Nephron progenitor cell (in vitro differentiated cells): ENCODE measurements around the gene ALMS1.
"Not testable (repeated sequence)": the region's sequence is repeated elsewhere in the genome, so short reads cannot be mapped to it uniquely, and the experiment has no call there.

Source experiments
- DNase-seq: peaks from one replicate; pipeline ENCODE4 v3.0.0; 2021
- H3K27ac Mint-ChIP-seq: 2 replicates; pipeline ENCODE4 v1.8.0; 2021; ENCODE audit warnings: mild to moderate bottlenecking, moderate library complexity, mixed read lengths
- H3K27me3 Mint-ChIP-seq: 2 replicates; pipeline ENCODE4 v1.8.0; 2021; ENCODE audit warnings: mild to moderate bottlenecking, low read depth, mixed read lengths; ENCODE audit not compliant: poor library complexity
- H3K36me3 Mint-ChIP-seq: 2 replicates; pipeline ENCODE4 v1.8.0; 2021; ENCODE audit warnings: low read depth, mixed read lengths
- H3K4me1 Mint-ChIP-seq: 2 replicates; pipeline ENCODE4 v1.8.0; 2021; ENCODE audit warnings: mixed read lengths
- H3K4me3 Mint-ChIP-seq: 2 replicates; pipeline ENCODE4 v1.8.0; 2021; ENCODE audit warnings: mild to moderate bottlenecking, moderate library complexity, mixed read lengths
- H3K9me3 Mint-ChIP-seq: 2 replicates; pipeline ENCODE4 v1.8.0; 2021; ENCODE audit warnings: mild to moderate bottlenecking, moderate library complexity, mixed read lengths
- TF ChIP-seq, protein P1 (sequence below): fragments of 200-600 bp; sonication (generic); IDR thresholded peaks from 2 replicates; pipeline ENCODE4 v1.5.0; 2021; ENCODE audit warnings: antibody characterized with exemption

The ALMS1 gene

DNA sequence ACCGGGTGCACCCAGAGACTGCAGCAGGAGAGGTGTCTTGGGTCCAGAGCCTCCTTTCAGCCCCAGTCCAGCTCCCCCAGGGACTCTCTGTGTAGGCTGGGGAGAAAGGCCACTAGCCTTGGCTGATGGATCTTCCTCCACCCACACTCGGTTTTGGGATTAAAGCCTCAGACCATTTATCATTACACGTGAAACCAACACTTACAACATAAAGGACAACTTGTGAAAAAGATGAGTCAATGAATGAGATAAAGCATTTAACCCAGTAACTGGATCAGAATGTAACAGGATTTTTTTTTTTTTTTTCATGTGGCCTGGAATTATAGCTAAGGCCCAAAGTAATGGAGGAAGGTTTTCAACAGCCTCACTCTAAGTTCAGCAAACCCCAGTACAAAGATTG lies 224.5 kb downstream of the ALMS1 start:
- TF ChIP-seq, protein P1, sequence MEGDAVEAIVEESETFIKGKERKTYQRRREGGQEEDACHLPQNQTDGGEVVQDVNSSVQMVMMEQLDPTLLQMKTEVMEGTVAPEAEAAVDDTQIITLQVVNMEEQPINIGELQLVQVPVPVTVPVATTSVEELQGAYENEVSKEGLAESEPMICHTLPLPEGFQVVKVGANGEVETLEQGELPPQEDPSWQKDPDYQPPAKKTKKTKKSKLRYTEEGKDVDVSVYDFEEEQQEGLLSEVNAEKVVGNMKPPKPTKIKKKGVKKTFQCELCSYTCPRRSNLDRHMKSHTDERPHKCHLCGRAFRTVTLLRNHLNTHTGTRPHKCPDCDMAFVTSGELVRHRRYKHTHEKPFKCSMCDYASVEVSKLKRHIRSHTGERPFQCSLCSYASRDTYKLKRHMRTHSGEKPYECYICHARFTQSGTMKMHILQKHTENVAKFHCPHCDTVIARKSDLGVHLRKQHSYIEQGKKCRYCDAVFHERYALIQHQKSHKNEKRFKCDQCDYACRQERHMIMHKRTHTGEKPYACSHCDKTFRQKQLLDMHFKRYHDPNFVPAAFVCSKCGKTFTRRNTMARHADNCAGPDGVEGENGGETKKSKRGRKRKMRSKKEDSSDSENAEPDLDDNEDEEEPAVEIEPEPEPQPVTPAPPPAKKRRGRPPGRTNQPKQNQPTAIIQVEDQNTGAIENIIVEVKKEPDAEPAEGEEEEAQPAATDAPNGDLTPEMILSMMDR = no peak
- no peaks in the 10 kb centered on the region for H3K9me3 Mint-ChIP-seq

GRCh38 chr2:73611193-73611592 lies 225.6 kb downstream of the ALMS1 start:
- H3K36me3 Mint-ChIP-seq = peaks cover 30% of the 10 kb centered on the region
- no peak overlapping the region for H3K27ac Mint-ChIP-seq
- no peaks in the 10 kb centered on the region for H3K27me3 Mint-ChIP-seq
- peaks cover 12% of the 10 kb centered on the region for H3K4me1 Mint-ChIP-seq
- TF ChIP-seq, protein P1 = no peak
- H3K9me3 Mint-ChIP-seq = no peaks in the 10 kb centered on the region
- H3K4me3 Mint-ChIP-seq = no peak overlapping the region
- no peak for DNase-seq

More for the DNA sequence above, 224.5 kb downstream of the ALMS1 start:
- Mint-ChIP-seq H3K4me1 (peaks cover 12% of the 10 kb centered on the region), H3K36me3 (peaks cover 23% of the 10 kb centered on the region), H3K4me3 (no peak overlapping the region), H3K27me3 (no peaks in the 10 kb centered on the region), H3K27ac (no peak overlapping the region)
- no peak for DNase-seq

- H3K36me3 Mint-ChIP-seq = peaks cover 37% of the 10 kb centered on the region
- H3K4me3 Mint-ChIP-seq = no peak overlapping the region
- no peaks in the 10 kb centered on the region for H3K27me3 Mint-ChIP-seq
- TF ChIP-seq, protein P1 = no peak
- peaks cover 12% of the 10 kb centered on the region for H3K4me1 Mint-ChIP-seq
- no peak for DNase-seq
- peak overlapping the region; percentile 75 for H3K27ac Mint-ChIP-seq
- H3K9me3 Mint-ChIP-seq = no peaks in the 10 kb centered on the region
Observed at GRCh38 chr2:73611867-73612266, 226.2 kb downstream of the ALMS1 start.

- H3K4me3 Mint-ChIP-seq = no peak overlapping the region
- TF ChIP-seq, protein P1 = no peak
- no peak overlapping the region for H3K27ac Mint-ChIP-seq
- DNase-seq = no peak
- H3K9me3 Mint-ChIP-seq = no peaks in the 10 kb centered on the region
- H3K27me3 Mint-ChIP-seq = no peaks in the 10 kb centered on the region
- H3K36me3 Mint-ChIP-seq = peaks cover 27% of the 10 kb centered on the region
- peaks cover 12% of the 10 kb centered on the region for H3K4me1 Mint-ChIP-seq
Observed at GRCh38 chr2:73614105-73614504, 228.5 kb downstream of the ALMS1 start.

DNA sequence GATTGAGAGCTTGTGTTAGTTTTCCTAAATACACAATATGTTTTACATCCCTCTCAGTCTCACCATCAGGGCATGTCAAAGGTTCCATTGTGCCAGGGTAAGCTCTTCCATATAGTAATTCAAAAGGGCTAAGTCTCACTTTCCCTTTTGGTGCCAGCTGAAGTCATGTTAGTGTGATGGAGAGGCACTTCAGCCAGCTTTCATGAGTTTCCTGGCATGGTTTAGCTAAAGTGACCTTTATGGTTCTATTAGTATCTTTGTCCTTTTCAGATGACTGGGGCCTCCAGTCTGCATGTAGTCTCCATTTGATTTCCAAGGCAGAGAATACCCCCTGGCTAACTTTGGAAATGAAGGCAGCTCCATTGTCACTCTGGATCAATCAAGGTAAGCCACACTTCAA lies 229.4 kb downstream of the ALMS1 start:
- TF ChIP-seq, protein P1 = no peak
- H3K4me1 Mint-ChIP-seq = peaks cover 12% of the 10 kb centered on the region
- H3K4me3 Mint-ChIP-seq = no peak overlapping the region
- DNase-seq = no peak
- H3K36me3 Mint-ChIP-seq = peaks cover 25% of the 10 kb centered on the region
- no peaks in the 10 kb centered on the region for H3K27me3 Mint-ChIP-seq
- no peaks in the 10 kb centered on the region for H3K9me3 Mint-ChIP-seq
- H3K27ac Mint-ChIP-seq = no peak overlapping the region

DNA sequence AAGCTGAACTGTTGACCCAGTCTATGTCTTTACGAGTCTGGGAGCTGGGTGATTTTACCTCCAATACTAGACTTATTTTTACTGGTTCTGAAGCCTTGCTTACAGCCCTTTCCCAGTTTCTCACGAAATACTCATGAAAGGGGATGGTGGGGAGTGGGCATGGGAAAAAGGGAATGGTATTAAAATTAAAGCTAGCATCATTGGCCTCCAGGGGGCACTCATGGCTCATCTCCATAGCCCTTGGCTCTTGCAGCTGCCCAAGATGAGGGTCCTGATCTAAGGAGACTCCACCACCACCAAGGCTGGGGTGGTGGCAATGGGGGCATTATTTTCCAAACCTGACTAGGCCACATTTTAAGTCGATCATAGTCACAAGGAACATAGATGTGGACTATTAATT lies 234.3 kb downstream of the ALMS1 start:
- TF ChIP-seq, protein P1 = peak; percentile 26
- H3K27ac Mint-ChIP-seq, H3K9me3 Mint-ChIP-seq, H3K27me3 Mint-ChIP-seq, H3K4me3 Mint-ChIP-seq, H3K4me1 Mint-ChIP-seq: not testable (repeated sequence)
- peaks cover 18% of the 10 kb centered on the region for H3K36me3 Mint-ChIP-seq
- peak; percentile 30 for DNase-seq

GRCh38 chr2:73624036-73624435 lies 238.4 kb downstream of the ALMS1 start:
- DNase-seq, H3K36me3 Mint-ChIP-seq, H3K27ac Mint-ChIP-seq, H3K4me3 Mint-ChIP-seq, H3K9me3 Mint-ChIP-seq, H3K4me1 Mint-ChIP-seq: not testable (repeated sequence)
- peaks cover 15% of the 10 kb centered on the region for H3K27me3 Mint-ChIP-seq

- not testable (repeated sequence) for DNase-seq, H3K36me3 Mint-ChIP-seq, H3K4me1 Mint-ChIP-seq, H3K27ac Mint-ChIP-seq, H3K9me3 Mint-ChIP-seq, H3K4me3 Mint-ChIP-seq
- H3K27me3 Mint-ChIP-seq = peaks cover 15% of the 10 kb centered on the region
Observed at GRCh38 chr2:73624625-73625024, 239.0 kb downstream of the ALMS1 start.

DNA sequence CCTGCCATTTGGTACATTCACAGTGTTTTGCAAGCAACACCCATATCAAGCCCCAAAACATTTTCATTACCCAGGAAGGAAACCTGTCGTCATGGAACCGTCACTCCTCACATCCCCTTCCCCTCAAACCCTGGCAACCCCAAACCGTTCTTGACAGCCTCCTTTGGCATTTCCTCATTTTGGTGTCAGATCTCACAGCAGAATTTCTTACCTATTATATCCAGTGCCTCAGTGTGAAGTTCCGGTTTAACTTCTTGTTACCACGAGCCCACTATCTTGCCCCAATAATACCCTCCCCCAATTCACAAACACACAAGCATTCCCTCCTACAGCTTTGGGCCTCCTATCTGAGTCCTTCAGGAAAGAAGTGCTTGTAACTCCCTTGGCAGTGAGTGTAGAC lies 240.6 kb downstream of the ALMS1 start:
- not testable (repeated sequence) for H3K4me1 Mint-ChIP-seq, H3K27ac Mint-ChIP-seq, H3K9me3 Mint-ChIP-seq, H3K4me3 Mint-ChIP-seq, DNase-seq, H3K36me3 Mint-ChIP-seq
- H3K27me3 Mint-ChIP-seq = peaks cover 15% of the 10 kb centered on the region
